RWPE2 (cell line): ENCODE measurements around the gene PKIB.

ENCODE experiments used
- ATAC-seq: fragments of 200-7000 bp; cut with Tn5 transposase; 3 replicates; pipeline ENCODE4 v1.9.1; 2021; ENCODE audit warnings: low read depth
- DNase-seq: peaks from one replicate; pipeline ENCODE4 v3.0.0-alpha.2; 2020; ENCODE audit warnings: low spot score
- H3K27ac ChIP-seq: fragments of 450-650 bp; 2 replicates; pipeline ENCODE4 v1.5.1; 2017; ENCODE audit warnings: mild to moderate bottlenecking; ENCODE audit not compliant: poor library complexity, severe bottlenecking
- H3K27me3 ChIP-seq: fragments of 250-450 bp; sonication (Bioruptor Pico); 2 replicates; pipeline ENCODE4 v1.5.1; 2021; ENCODE audit warnings: mild to moderate bottlenecking, moderate library complexity; ENCODE audit not compliant: insufficient read depth, poor library complexity, severe bottlenecking
- H3K36me3 ChIP-seq: fragments of 250-450 bp; sonication (Bioruptor Pico); 2 replicates; pipeline ENCODE4 v1.5.1; 2020; ENCODE audit warnings: low read depth, mild to moderate bottlenecking, moderate library complexity
- H3K4me1 ChIP-seq: fragments of 250-450 bp; sonication (Bioruptor Pico); 2 replicates; pipeline ENCODE4 v1.5.1; 2021; ENCODE audit warnings: mild to moderate bottlenecking, moderate library complexity; ENCODE audit not compliant: insufficient read depth, poor library complexity, severe bottlenecking
- H3K4me3 ChIP-seq: fragments of 250-450 bp; sonication (Bioruptor Pico); 2 replicates; pipeline ENCODE4 v1.5.1; 2021; ENCODE audit warnings: mild to moderate bottlenecking, moderate library complexity; ENCODE audit not compliant: severe bottlenecking
- H3K9me3 ChIP-seq: fragments of 250-450 bp; sonication (Bioruptor Pico); 2 replicates; pipeline ENCODE4 v1.5.1; 2021; ENCODE audit warnings: mild to moderate bottlenecking, moderate library complexity; ENCODE audit not compliant: severe bottlenecking
- CTCF ChIP-seq: fragments of 450-650 bp; IDR thresholded peaks from one replicate; pipeline ENCODE4 v1.5.1; 2017; ENCODE audit warnings: mild to moderate bottlenecking, moderate library complexity; ENCODE audit not compliant: poor library complexity, severe bottlenecking

Gene PKIB

GRCh38 chr6:122715725-122716124 lies 105.5 kb downstream of the PKIB start:
- Histone ChIP-seq H3K36me3 (no peaks in the 10 kb centered on the region), H3K27ac (no peak overlapping the region), H3K4me3 (no peak overlapping the region), H3K4me1 (peaks cover 8% of the 10 kb centered on the region), H3K27me3 (no peaks in the 10 kb centered on the region), H3K9me3 (no peaks in the 10 kb centered on the region)
- TF ChIP-seq CTCF = no peak
- ATAC-seq (no peak), DNase-seq (no peak)

- no peak for DNase-seq
- H3K4me1 ChIP-seq = peaks cover 4% of the 10 kb centered on the region
- H3K4me3 ChIP-seq = no peak overlapping the region
- H3K27ac ChIP-seq = no peak overlapping the region
- H3K9me3 ChIP-seq = no peaks in the 10 kb centered on the region
- no peak for ATAC-seq
- no peak for TF ChIP-seq CTCF
- H3K27me3 ChIP-seq = no peaks in the 10 kb centered on the region
- H3K36me3 ChIP-seq = no peaks in the 10 kb centered on the region
Measured at GRCh38 chr6:122717350-122717749, 107.1 kb downstream of the PKIB start.

- no peak for TF ChIP-seq CTCF
- Histone ChIP-seq H3K36me3 (no peaks in the 10 kb centered on the region), H3K27ac (no peak overlapping the region), H3K27me3 (no peaks in the 10 kb centered on the region), H3K4me1 (no peaks in the 10 kb centered on the region), H3K4me3 (no peak overlapping the region), H3K9me3 (no peaks in the 10 kb centered on the region)
- ATAC-seq (no peak), DNase-seq (no peak)
Measured at GRCh38 chr6:122718616-122719015, 108.4 kb downstream of the PKIB start.

- no peaks in the 10 kb centered on the region for H3K9me3 ChIP-seq
- no peak for TF ChIP-seq CTCF
- H3K36me3 ChIP-seq = no peaks in the 10 kb centered on the region
- H3K4me1 ChIP-seq = no peaks in the 10 kb centered on the region
- no peak overlapping the region for H3K27ac ChIP-seq
- ATAC-seq (no peak), DNase-seq (no peak)
- H3K27me3 ChIP-seq = no peaks in the 10 kb centered on the region
- H3K4me3 ChIP-seq = no peak overlapping the region
Measured at GRCh38 chr6:122719176-122719575, 109.0 kb downstream of the PKIB start.

GRCh38 chr6:122722746-122723145 lies 112.5 kb downstream of the PKIB start:
- no peak for DNase-seq
- H3K4me1 ChIP-seq = no peaks in the 10 kb centered on the region
- no peak overlapping the region for H3K4me3 ChIP-seq
- no peaks in the 10 kb centered on the region for H3K27me3 ChIP-seq
- H3K36me3 ChIP-seq = no peaks in the 10 kb centered on the region
- ATAC-seq = no peak
- H3K27ac ChIP-seq = no peak overlapping the region
- no peak for TF ChIP-seq CTCF
- no peaks in the 10 kb centered on the region for H3K9me3 ChIP-seq
